Measurements from ENCODE around the gene HAAO.

The HAAO gene

DNA sequence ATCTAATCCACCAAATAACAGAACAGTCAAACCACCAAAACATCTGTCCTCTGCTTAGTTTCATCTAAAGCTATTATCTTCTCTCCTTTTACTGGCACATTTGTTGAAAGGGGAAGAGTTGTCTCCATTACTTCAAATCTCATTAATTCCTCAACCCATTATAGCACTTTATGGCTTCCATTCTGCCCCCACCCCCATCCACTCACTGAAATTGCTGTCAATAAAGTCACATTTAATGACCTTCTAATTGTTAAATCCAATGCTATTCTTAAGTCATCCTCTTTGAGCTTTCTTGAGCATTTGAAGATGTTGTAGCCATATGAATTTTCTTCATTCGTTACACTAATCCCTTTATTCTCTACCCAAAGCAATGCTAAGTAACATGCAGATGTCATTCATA is 33.6 kb downstream of the HAAO start:
- Histone ChIP-seq H3K9me3 (no peaks in the 10 kb centered on the region), H3K4me3 (ENCODE audit: low read depth, low read length) (no peak overlapping the region), H3K4me1 (no peaks in the 10 kb centered on the region), H3K36me3 (no peaks in the 10 kb centered on the region; the same call in 1 of the 2 replicates), H3K27me3 (no peaks in the 10 kb centered on the region)
- TF ChIP-seq, protein P1, sequence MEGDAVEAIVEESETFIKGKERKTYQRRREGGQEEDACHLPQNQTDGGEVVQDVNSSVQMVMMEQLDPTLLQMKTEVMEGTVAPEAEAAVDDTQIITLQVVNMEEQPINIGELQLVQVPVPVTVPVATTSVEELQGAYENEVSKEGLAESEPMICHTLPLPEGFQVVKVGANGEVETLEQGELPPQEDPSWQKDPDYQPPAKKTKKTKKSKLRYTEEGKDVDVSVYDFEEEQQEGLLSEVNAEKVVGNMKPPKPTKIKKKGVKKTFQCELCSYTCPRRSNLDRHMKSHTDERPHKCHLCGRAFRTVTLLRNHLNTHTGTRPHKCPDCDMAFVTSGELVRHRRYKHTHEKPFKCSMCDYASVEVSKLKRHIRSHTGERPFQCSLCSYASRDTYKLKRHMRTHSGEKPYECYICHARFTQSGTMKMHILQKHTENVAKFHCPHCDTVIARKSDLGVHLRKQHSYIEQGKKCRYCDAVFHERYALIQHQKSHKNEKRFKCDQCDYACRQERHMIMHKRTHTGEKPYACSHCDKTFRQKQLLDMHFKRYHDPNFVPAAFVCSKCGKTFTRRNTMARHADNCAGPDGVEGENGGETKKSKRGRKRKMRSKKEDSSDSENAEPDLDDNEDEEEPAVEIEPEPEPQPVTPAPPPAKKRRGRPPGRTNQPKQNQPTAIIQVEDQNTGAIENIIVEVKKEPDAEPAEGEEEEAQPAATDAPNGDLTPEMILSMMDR (IDR thresholded peaks at IDR 0.05; ENCODE audit: low read depth, low read length): no peak
- DNase-seq: no peak

- TF ChIP-seq, protein P1 (IDR thresholded peaks at IDR 0.05; ENCODE audit: low read depth, low read length): no peak
- no peaks in the 10 kb centered on the region for H3K4me1 ChIP-seq
- no peaks in the 10 kb centered on the region for H3K27me3 ChIP-seq
- no peak for DNase-seq
- no peak overlapping the region for H3K4me3 ChIP-seq (ENCODE audit: low read depth, low read length)
- no peaks in the 10 kb centered on the region; the same call in 1 of the 2 replicates for H3K36me3 ChIP-seq
- no peaks in the 10 kb centered on the region for H3K9me3 ChIP-seq
These were observed 34.2 kb downstream of the HAAO start for GRCh38 chr2:42757981-42758740.

- Histone ChIP-seq H3K27me3 (no peaks in the 10 kb centered on the region), H3K9me3 (no peaks in the 10 kb centered on the region), H3K4me1 (no peaks in the 10 kb centered on the region), H3K36me3 (no peaks in the 10 kb centered on the region; the same call in 1 of the 2 replicates), H3K4me3 (ENCODE audit: low read depth, low read length) (no peak overlapping the region)
- TF ChIP-seq, protein P1 (IDR thresholded peaks at IDR 0.05; ENCODE audit: low read depth, low read length): no peak
- no peak for DNase-seq
These were observed 35.3 kb downstream of the HAAO start for GRCh38 chr2:42756966-42757513.

GRCh38 chr2:42756150-42756775 is 36.1 kb downstream of the HAAO start:
- no peak for DNase-seq
- Histone ChIP-seq H3K4me3 (ENCODE audit: low read depth, low read length) (no peak overlapping the region), H3K4me1 (no peaks in the 10 kb centered on the region), H3K27me3 (no peaks in the 10 kb centered on the region), H3K36me3 (no peaks in the 10 kb centered on the region; the same call in 1 of the 2 replicates), H3K9me3 (no peaks in the 10 kb centered on the region)
- TF ChIP-seq, protein P1 (IDR thresholded peaks at IDR 0.05; ENCODE audit: low read depth, low read length): no peak

GRCh38 chr2:42755191-42755880 is 37.0 kb downstream of the HAAO start:
- no peaks in the 10 kb centered on the region for H3K27me3 ChIP-seq
- DNase-seq: no peak
- H3K4me1 ChIP-seq: no peaks in the 10 kb centered on the region
- TF ChIP-seq, protein P1 (IDR thresholded peaks at IDR 0.05; ENCODE audit: low read depth, low read length): no peak
- no peaks in the 10 kb centered on the region; the same call in 1 of the 2 replicates for H3K36me3 ChIP-seq
- H3K9me3 ChIP-seq: no peaks in the 10 kb centered on the region
- H3K4me3 ChIP-seq (ENCODE audit: low read depth, low read length): no peak overlapping the region
